DOHH2 (cell line): ENCODE results near the gene ROR2.

Experiments used
- H3F3A ChIP-seq: fragments of 200-600 bp; sonication (generic), shearing (Covaris generic); 2 replicates; pipeline ENCODE4 v1.6.0; 2016; ENCODE audit warnings: antibody characterized with exemption, mild to moderate bottlenecking; ENCODE audit not compliant: control insufficient read depth, insufficient read depth
- H3K27ac ChIP-seq: fragments of 200-600 bp; sonication (generic); 2 replicates; pipeline ENCODE4 v1.5.1; 2014; ENCODE audit warnings: low read depth, mild to moderate bottlenecking, low read length, moderate library complexity
- H3K27me3 ChIP-seq: fragments of 200-600 bp; sonication (generic); 2 replicates; pipeline ENCODE4 v1.6.1; 2014; ENCODE audit warnings: mild to moderate bottlenecking, low read length, mixed read lengths; ENCODE audit not compliant: control insufficient read depth
- H3K36me3 ChIP-seq: fragments of 200-600 bp; sonication (generic); 2 replicates; pipeline ENCODE4 v1.6.1; 2014; ENCODE audit warnings: mild to moderate bottlenecking, low read length, moderate library complexity, mixed read lengths; ENCODE audit not compliant: control insufficient read depth
- H3K4me1 ChIP-seq: fragments of 200-600 bp; sonication (generic); 2 replicates; pipeline ENCODE4 v1.6.1; 2014; ENCODE audit warnings: mild to moderate bottlenecking, low read length, mixed read lengths; ENCODE audit not compliant: control insufficient read depth
- H3K4me2 ChIP-seq: fragments of 200-600 bp; sonication (generic); 2 replicates; pipeline ENCODE4 v1.6.0; 2014; ENCODE audit warnings: mild to moderate bottlenecking, low read length, moderate library complexity
- H3K4me3 ChIP-seq: fragments of 200-600 bp; sonication (generic); 2 replicates; pipeline ENCODE4 v1.5.1; 2014; ENCODE audit warnings: mild to moderate bottlenecking, low read length, mixed read lengths
- H3K79me2 ChIP-seq: fragments of 200-600 bp; sonication (generic); 2 replicates; pipeline ENCODE4 v1.6.1; 2014; ENCODE audit warnings: mild to moderate bottlenecking, low read length, mixed read lengths; ENCODE audit not compliant: control insufficient read depth
- H3K9me2 ChIP-seq: fragments of 200-600 bp; sonication (generic); replicated peaks from 2 replicates; pipeline ENCODE4 v1.6.1; 2014; ENCODE audit warnings: mild to moderate bottlenecking, low read length, mixed read lengths; ENCODE audit not compliant: control insufficient read depth
- H3K9me3 ChIP-seq: fragments of 200-600 bp; sonication (generic); 2 replicates; pipeline ENCODE4 v1.6.1; 2014; ENCODE audit warnings: antibody characterized with exemption, low read length, mixed read lengths; ENCODE audit not compliant: control insufficient read depth, insufficient read depth
- H4K20me1 ChIP-seq: fragments of 200-600 bp; sonication (generic); 2 replicates; pipeline ENCODE4 v1.6.0; 2014; ENCODE audit warnings: low read depth, mild to moderate bottlenecking, antibody characterized with exemption, low read length, moderate library complexity; ENCODE audit not compliant: control insufficient read depth, insufficient read depth
- CTCF ChIP-seq: fragments of 200-600 bp; sonication (generic); IDR thresholded peaks from one replicate; pipeline ENCODE4 v1.5.1; 2014; ENCODE audit warnings: antibody characterized with exemption, mild to moderate bottlenecking, low read depth, low read length; ENCODE audit not compliant: poor library complexity, severe bottlenecking
- EZH2phosphoT487 ChIP-seq: fragments of 200-600 bp; sonication (generic); IDR thresholded peaks from 2 replicates; pipeline ENCODE4 v1.6.1; 2017; ENCODE audit warnings: borderline replicate concordance, mild to moderate bottlenecking, antibody characterized with exemption, low read length, moderate library complexity, mixed read lengths

ROR2 gene

GRCh38 chr9:91726406-91727100, 223.5 kb downstream of the ROR2 start:
- H3K9me2 ChIP-seq: no peaks in the 10 kb centered on the region
- no peak overlapping the region for H3K27ac ChIP-seq

GRCh38 chr9:91725651-91726050, 224.4 kb downstream of the ROR2 start:
- H3K4me2 ChIP-seq: no peak overlapping the region
- H3K36me3 ChIP-seq: no peaks in the 10 kb centered on the region
- no peaks in the 10 kb centered on the region for H4K20me1 ChIP-seq
- H3K9me2 ChIP-seq: no peaks in the 10 kb centered on the region
- H3K9me3 ChIP-seq: no peaks in the 10 kb centered on the region
- H3K79me2 ChIP-seq: no peaks in the 10 kb centered on the region
- H3K4me1 ChIP-seq: peaks cover 6% of the 10 kb centered on the region
- H3K4me3 ChIP-seq: no peak overlapping the region
- H3K27me3 ChIP-seq: peaks cover 5% of the 10 kb centered on the region
- 0 out of 2 replicates have a peak, but pooled peaks cover under 1% of the 10 kb centered on the region for H3F3A ChIP-seq
- H3K27ac ChIP-seq: no peak overlapping the region
- TF ChIP-seq CTCF: no peak
- no peak for TF ChIP-seq EZH2phosphoT487

More at GRCh38 chr9:91726406-91727100, 223.5 kb downstream of the ROR2 start:
- Histone ChIP-seq H3K27me3 (no peaks in the 10 kb centered on the region), H4K20me1 (no peaks in the 10 kb centered on the region), H3K36me3 (no peaks in the 10 kb centered on the region), H3K4me3 (no peak overlapping the region), H3K4me1 (no peaks in the 10 kb centered on the region), H3K79me2 (no peaks in the 10 kb centered on the region), H3K9me3 (no peaks in the 10 kb centered on the region), H3K4me2 (no peak overlapping the region), H3F3A (no peaks in the 10 kb centered on the region)
- TF ChIP-seq CTCF (no peak), EZH2phosphoT487 (no peak)

- Histone ChIP-seq H3F3A (0 out of 2 replicates have a peak, but pooled peaks cover 3% of the 10 kb centered on the region), H3K9me3 (no peaks in the 10 kb centered on the region), H4K20me1 (no peaks in the 10 kb centered on the region), H3K4me3 (no peak overlapping the region), H3K27me3 (peaks cover 13% of the 10 kb centered on the region), H3K36me3 (no peaks in the 10 kb centered on the region), H3K4me2 (no peak overlapping the region), H3K4me1 (peaks cover 12% of the 10 kb centered on the region), H3K79me2 (no peaks in the 10 kb centered on the region), H3K27ac (no peak overlapping the region), H3K9me2 (no peaks in the 10 kb centered on the region)
- no peak for TF ChIP-seq CTCF
- no peak for TF ChIP-seq EZH2phosphoT487
These were observed 225.2 kb downstream of the ROR2 start for GRCh38 chr9:91724609-91725505.
